RKO (cell line): ENCODE data around the gene DCLK3.
A peak's percentile ranks its signal among the peaks of the same experiment; 100 is the strongest.

Source experiments
- DNase-seq: peaks from one replicate; pipeline ENCODE4 v3.0.0-alpha.2; 2016; ENCODE audit warnings: low spot score

The DCLK3 gene

GRCh38 chr3:36765104-36765503 is 751 bp upstream of the DCLK3 start:
- DNase-seq: no peak

- no peak for DNase-seq
Observed at GRCh38 chr3:36764704-36765038, 318 bp upstream of the DCLK3 start.

GRCh38 chr3:36762918-36763849 is 1.2 kb downstream of the DCLK3 start:
- no peak for DNase-seq

- DNase-seq: no peak
Observed at GRCh38 chr3:36761779-36762178, 2.6 kb downstream of the DCLK3 start.

GRCh38 chr3:36756269-36756668 is 8.1 kb downstream of the DCLK3 start:
- DNase-seq: no peak

- DNase-seq: no peak
Observed at GRCh38 chr3:36751326-36751725, 13.0 kb downstream of the DCLK3 start.

GRCh38 chr3:36750737-36751136 is 13.6 kb downstream of the DCLK3 start:
- DNase-seq: no peak

GRCh38 chr3:36744763-36745162 is 19.6 kb downstream of the DCLK3 start:
- DNase-seq: no peak

- no peak for DNase-seq
Observed at GRCh38 chr3:36743826-36744225, 20.5 kb downstream of the DCLK3 start.

GRCh38 chr3:36741285-36741684 is 23.1 kb downstream of the DCLK3 start:
- no peak for DNase-seq

- DNase-seq: no peak
Observed at GRCh38 chr3:36740787-36741186, 23.6 kb downstream of the DCLK3 start.

GRCh38 chr3:36738702-36739101 is 25.7 kb downstream of the DCLK3 start:
- no peak for DNase-seq

- no peak for DNase-seq
Observed at GRCh38 chr3:36736301-36736700, 28.1 kb downstream of the DCLK3 start.

GRCh38 chr3:36734742-36735141 is 29.6 kb downstream of the DCLK3 start:
- no peak for DNase-seq

- no peak for DNase-seq
Observed at GRCh38 chr3:36733723-36734122, 30.6 kb downstream of the DCLK3 start.

- no peak for DNase-seq
Observed at GRCh38 chr3:36733162-36733696, 31.1 kb downstream of the DCLK3 start.

GRCh38 chr3:36730966-36731365 is 33.4 kb downstream of the DCLK3 start:
- no peak for DNase-seq

- DNase-seq: peak; percentile 59
Observed at GRCh38 chr3:36729204-36730056, 34.9 kb downstream of the DCLK3 start.

- peak; percentile 13 for DNase-seq
Observed at GRCh38 chr3:36714343-36715086, 49.8 kb downstream of the DCLK3 start.

- no peak for DNase-seq
Observed at GRCh38 chr3:36713904-36714303, 50.4 kb downstream of the DCLK3 start.

GRCh38 chr3:36710606-36711005 is 53.7 kb downstream of the DCLK3 start:
- DNase-seq: no peak

- no peak for DNase-seq
Observed at GRCh38 chr3:36709826-36710365, 54.5 kb downstream of the DCLK3 start.
